ENCODE results near the gene BACH2.
"Not testable (repeated sequence)": the region's sequence is repeated elsewhere in the genome, so short reads cannot be mapped to it uniquely, and the experiment has no call there.

BACH2 gene

GRCh38 chr6:89932245-89932802, 364.3 kb downstream of the BACH2 start:
- FAIRE-seq (no peak), DNase-seq (ENCODE audit: insufficient read length, low spot score) (no peak)

DNA sequence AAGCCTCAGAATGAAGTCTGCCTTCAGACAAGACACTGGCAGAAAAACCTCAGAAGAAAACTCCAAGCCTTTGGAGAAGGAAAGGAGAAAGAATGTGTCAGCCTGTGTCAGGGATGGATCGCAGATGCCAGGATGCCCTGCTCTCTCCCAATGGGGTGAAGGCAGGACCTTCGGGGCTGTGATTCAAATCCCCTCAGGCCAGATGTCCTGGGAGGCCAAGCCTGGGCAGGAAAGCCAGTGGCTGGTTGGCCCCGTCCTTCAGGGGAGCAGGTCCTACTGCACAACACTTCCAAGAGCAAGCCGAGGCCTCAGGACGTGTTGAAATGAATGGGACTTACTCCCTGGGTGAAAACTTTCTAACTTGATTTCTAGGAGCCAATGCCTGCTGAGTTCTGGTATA, 365.9 kb downstream of the BACH2 start:
- DNase-seq (ENCODE audit: insufficient read length, low spot score) (no peak), FAIRE-seq (no peak)

DNA sequence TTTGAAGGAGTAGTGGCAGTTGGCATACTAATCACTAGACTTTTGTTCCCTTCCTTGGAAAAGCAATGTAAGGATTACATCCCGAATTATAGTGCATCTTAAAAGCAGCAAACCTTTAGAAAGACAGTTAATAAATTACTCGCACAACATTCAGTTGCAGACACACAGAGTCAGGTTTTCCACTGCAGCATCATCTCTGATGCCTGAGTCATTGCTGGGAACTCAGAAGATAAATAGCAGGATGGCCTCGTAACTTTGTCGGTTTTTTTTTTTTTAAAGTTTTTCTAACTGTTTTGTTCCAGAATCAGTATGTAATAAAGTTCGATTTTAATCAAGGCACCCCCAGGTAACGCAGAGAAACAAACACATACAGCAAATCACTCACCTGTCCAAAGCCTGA, 368.0 kb downstream of the BACH2 start:
- FAIRE-seq (no peak), DNase-seq (ENCODE audit: insufficient read length, low spot score) (no peak)

GRCh38 chr6:89927791-89928550, 368.7 kb downstream of the BACH2 start:
- DNase-seq (ENCODE audit: insufficient read length, low spot score) = no peak
- FAIRE-seq = no peak

DNA sequence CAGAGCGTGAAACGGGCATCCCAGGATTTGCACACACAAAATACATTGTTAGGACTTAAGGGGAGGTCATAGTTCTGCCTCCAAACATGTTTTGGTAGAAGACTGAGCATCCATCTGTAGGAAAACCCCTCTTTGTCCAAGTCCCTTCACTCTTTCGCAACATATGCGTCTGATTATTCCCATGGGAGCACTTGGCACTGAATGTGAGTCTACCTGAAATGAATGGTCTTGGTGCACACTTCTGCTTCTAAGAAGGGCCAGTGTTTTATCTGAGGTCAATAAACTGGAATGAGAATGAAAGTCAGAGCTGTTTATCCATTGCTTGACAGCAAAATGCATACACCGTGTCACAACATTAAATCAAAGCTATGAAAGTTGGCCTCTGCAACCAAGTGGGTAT, 369.4 kb downstream of the BACH2 start:
- DNase-seq (ENCODE audit: insufficient read length, low spot score) (no peak), FAIRE-seq (no peak)

DNA sequence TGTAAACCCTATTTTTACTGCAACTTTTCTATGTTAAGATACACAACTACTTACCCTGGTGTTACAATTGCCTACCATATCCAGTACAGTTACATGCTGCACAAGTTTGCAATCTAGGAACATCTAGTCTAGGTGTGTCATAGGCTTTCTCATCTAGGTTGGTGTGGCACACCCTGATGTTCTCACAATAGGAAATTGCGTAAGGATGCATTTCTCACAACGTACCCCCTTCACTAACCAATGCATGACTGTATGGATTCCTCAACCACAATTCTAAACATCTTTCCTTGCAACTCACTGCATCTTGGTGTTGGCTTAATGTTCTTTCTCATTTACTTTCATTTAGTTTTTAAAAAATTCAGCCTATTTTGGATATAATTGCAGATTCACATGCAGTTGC, 370.8 kb downstream of the BACH2 start:
- DNase-seq (ENCODE audit: insufficient read length, low spot score) (no peak), FAIRE-seq (no peak)

DNA sequence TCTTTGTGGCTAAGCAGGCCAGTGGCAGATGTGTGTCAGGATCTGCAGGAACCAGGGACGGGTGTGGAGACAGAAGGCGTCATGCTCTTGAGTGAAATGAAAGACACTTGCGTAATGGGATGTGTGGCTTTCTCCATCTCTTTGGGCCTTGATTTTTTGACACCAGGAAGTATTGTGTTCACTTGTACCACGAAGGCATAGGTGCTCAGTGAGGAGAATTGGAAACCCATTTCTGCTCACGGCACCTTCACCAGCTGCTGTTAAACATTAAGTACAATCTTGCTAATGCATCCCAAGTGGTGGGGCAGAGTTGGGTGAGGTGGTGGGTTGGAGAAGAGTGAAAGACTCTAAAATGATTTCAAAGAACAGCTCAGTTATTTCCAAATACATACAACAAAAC, 372.4 kb downstream of the BACH2 start:
- DNase-seq (ENCODE audit: insufficient read length, low spot score) = no peak
- peak; percentile 42 for FAIRE-seq

DNA sequence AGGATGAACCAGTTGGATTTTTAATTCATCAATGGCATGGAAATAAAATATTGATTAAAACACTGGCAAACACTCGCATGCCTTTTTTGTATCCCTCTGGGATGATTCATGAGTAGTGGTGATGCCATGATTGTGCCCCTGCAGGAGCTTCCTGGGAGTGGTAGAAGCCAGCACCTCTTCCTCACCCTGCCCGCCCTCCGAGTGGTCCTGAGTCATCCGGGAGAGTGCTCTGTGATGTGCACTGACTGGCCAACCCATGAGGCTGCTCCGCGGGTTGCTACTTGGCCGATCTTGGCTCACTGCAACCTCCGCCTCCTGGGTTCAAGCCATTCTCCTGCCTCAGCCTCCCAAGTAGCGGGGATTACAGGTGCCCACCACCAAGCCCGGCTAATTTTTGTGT, 375.0 kb downstream of the BACH2 start:
- FAIRE-seq = no peak

GRCh38 chr6:89921197-89921596, 375.4 kb downstream of the BACH2 start:
- DNase-seq (ENCODE audit: insufficient read length, low spot score) = no peak
- no peak for FAIRE-seq

More for the DNA sequence above, 375.0 kb downstream of the BACH2 start:
- no peak for DNase-seq (ENCODE audit: insufficient read length, low spot score)

DNA sequence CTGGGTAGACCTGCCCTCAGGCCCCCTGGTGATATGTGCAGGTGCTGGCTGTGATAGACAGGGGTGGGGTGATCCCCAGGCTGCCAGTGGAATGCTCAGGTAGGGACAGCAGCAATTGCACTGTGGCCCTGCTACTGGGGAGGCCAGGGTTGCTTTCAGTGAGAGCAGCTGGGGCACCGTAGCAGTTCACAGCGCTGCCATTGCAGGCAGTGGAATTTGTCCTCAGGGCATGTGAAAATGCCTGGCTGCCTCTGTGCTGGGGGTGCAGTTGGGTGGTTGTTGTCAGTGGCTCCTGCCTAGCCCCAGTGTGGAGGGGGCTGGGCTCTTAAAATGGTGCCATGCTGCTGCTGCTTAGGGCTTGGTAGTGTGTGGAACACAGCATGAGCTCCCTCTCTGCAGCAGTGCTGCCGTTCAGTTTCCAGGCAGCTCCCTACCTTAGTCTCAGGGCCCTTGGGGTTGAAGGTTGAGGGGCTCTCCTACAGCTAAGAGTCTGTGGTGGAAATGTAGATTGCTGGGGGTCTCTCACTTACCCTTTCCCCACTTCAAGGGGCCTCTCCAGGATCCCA, 378.8 kb downstream of the BACH2 start:
- DNase-seq (ENCODE audit: insufficient read length, low spot score) (no peak), FAIRE-seq (no peak)

GRCh38 chr6:89917216-89917615, 379.4 kb downstream of the BACH2 start:
- FAIRE-seq (peak; percentile 31), DNase-seq (ENCODE audit: insufficient read length, low spot score) (no peak)

DNA sequence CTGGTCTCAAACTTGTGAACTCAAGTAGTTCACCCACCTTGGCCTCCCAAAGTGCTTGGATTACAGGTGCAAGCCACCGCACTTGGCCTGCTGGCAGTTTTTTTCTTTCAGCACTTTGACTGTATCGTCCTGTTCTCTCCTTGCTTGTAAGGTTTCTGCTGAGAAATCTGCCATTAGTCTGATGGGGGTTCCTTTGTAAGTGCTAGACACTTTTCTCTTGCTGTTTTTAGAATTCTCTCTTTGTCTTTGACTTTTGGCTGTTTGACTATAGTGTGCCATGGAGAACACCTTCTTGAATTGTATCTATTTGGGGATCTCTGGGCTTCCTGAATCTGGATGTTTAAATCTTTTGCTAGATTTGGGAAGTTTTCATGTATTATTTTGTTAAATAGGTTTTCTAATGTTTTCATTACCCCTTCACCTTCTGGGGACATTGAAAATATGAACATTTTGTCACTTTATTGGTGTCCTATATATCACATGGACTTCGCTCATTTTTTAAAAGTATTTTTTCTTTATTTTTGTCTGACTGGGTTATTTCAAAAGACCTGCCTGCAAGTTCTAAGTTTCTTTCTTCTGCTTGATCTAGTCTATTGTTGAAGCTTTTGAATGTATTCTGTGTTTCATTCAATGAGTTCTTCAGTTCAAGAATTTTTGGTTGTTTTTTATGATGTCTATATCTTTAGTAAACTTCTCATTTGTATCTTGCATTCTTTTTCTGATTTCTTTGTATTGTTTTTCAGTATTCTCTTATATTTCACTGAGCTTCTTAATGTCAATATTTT, 380.3 kb downstream of the BACH2 start:
- no peak for DNase-seq (ENCODE audit: insufficient read length, low spot score)
- FAIRE-seq = no peak

DNA sequence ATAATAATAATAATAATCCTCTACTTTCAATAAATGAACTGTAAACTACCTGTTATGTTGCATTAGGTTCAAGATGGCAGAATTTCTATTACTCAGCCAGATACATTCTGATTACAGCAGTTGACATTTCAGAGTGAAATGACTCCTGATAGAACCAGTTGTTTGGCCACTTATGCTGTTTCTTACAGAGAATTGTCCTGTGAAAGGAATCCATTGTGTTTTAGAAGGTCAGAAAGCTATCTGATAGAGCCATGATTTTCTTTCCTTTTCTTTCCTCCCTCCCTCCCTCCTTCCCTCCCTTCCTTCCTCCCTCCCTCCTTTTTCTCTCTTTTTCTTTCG, 385.8 kb downstream of the BACH2 start:
- FAIRE-seq (no peak), DNase-seq (ENCODE audit: insufficient read length, low spot score) (no peak)

DNA sequence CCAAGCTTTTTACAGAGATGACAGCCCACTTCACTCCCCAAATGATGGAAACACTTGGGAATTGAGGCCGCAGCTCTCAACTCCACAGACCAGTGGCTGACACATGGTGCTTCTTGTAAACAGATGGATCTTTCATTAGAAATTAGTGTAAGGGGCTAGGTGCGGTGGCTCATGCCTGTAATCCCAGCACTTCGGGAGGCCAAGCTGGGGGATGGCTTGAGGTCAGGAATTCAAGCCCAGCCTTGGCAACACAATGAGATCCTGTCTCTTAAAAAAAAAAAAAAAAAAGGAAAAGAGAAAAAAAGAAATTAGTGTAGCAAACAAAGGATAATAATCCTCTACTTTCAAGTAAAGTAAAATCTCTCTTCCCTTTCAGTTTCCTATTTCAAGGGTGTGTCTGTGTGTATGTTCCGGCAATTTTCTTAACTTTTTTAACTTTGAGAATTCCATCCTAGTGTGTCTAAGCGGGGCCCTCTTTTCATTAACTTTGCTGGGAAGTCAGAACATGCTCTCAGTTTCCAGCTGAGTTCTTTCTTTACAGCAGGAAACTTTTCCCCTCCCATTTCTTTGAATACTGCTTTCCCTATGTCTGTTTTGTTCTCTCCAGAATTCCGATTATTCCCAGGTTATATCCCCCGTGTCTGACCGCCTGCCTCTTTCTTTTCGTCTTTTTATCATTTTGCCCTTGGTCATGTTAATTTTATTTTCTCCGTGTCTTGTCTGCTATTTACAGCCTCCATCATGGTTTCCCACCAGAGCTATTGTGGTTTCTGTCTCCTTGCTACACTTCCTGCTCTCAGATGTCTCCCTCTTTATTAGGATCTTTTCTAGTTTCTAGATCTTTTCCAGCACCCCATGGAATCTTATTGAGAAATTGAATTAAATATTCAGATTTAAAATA, 386.4 kb downstream of the BACH2 start:
- FAIRE-seq = peak; percentile 72
- DNase-seq (ENCODE audit: insufficient read length, low spot score) = not testable (repeated sequence)

- FAIRE-seq (peak; percentile 4), DNase-seq (ENCODE audit: insufficient read length, low spot score) (peak; percentile 53)
Measured at GRCh38 chr6:89895276-89895874, 401.3 kb downstream of the BACH2 start.

DNA sequence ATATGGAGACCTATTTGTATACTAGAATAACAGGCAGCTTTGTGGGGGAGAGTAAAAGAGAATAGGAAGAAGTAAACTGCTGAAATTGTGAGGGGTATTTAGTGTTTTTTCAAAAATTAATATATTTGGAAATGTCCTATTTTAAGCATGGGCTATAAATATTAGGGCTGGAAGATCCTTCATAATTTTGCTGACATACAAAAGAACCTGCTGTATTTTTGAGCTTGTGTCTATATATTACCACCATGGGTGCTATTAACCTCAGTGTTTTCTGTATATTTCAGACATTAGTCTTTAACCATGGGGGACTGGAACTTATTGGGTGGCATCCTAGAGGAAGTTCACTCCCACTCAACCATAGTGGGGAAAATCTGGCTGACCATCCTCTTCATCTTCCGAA, 402.5 kb downstream of the BACH2 start, which contains the start of gene GJA10:
Gene GJA10 (plus strand): TSS at position 301 of the 400 bp plus-strand sequence. CDS start 0 bp downstream, at position 301.
- FAIRE-seq (no peak), DNase-seq (ENCODE audit: insufficient read length, low spot score) (no peak)

DNA sequence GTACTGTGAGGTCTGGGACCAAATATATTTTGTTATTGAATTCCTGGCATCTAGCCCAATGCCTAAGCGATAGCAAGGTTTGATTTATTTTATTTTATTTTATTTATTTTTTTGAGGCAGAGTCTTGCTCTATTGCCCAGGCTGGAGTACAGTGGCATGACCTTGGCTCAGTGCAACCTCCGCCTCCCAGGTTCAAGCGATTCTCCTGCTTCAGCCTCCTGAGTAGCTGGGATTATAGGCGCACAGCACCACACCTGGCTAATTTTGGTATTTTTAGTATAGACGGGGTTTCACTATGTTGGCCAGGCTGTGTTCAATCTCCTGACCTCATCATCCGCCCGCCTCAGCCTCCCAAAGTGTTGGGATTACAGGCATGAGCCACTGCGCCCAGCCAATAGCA, 404.1 kb downstream of the BACH2 start:
- not testable (repeated sequence) for DNase-seq (ENCODE audit: insufficient read length, low spot score); FAIRE-seq

DNA sequence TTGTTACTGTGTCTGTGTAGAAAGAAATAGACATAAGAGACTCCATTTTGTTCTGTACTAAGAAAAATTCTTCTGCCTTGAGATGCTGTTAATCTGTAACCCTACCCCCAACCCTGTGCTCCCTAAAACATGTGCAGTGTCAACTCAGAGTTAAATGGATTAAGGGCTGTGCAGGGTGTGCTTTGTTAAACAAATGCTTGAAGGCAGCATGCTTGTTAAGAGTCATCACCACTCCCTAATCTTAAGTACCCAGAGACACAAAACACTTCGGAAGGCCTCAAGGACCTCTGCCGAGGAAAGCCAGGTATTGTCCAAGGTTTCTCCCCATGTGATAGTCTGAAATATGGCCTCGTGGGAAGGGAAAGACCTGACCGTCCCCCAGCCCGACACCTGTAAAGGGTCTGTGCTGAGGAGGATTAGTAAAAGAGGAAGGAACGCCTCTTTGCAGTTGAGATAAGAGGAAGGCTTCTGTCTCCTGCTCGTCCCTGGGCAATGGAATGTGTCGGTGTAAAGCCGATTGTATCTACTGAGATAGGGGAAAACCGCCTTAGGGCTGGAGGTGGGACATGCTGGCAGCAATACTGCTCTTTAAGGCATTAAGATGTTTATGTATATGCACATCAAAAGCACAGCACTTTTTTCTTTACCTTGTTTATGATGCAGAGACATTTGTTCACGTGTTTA, 405.7 kb downstream of the BACH2 start:
- not testable (repeated sequence) for DNase-seq (ENCODE audit: insufficient read length, low spot score); FAIRE-seq

- no peak for DNase-seq (ENCODE audit: insufficient read length, low spot score)
Measured at GRCh38 chr6:89888871-89889270, 407.8 kb downstream of the BACH2 start.

More at GRCh38 chr6:89888871-89889270, 407.8 kb downstream of the BACH2 start:
- FAIRE-seq = no peak

All from HTR-8/SVneo (cell line).